Epithelial cell of esophagus (primary cell): Measurements from ENCODE around the gene MBD3L2.
"Not testable (repeated sequence)": the region's sequence is repeated elsewhere in the genome, so short reads cannot be mapped to it uniquely, and the experiment has no call there.

Experiments
- DNase-seq: peaks from one replicate; pipeline ENCODE4 v3.0.0; 2010; ENCODE audit warnings: low read depth
- H3K4me3 ChIP-seq: 2 replicates; pipeline ENCODE4 v1.5.1; 2011; ENCODE audit warnings: mild to moderate bottlenecking, low read length, control low read depth
- CTCF ChIP-seq: IDR thresholded peaks from 2 replicates; pipeline ENCODE4 v1.5.1; 2011; ENCODE audit warnings: low read depth, mild to moderate bottlenecking, low read length, control low read depth, inconsistent platforms; ENCODE audit not compliant: insufficient read depth; ENCODE audit errors: missing control alignments

Gene MBD3L2

DNA sequence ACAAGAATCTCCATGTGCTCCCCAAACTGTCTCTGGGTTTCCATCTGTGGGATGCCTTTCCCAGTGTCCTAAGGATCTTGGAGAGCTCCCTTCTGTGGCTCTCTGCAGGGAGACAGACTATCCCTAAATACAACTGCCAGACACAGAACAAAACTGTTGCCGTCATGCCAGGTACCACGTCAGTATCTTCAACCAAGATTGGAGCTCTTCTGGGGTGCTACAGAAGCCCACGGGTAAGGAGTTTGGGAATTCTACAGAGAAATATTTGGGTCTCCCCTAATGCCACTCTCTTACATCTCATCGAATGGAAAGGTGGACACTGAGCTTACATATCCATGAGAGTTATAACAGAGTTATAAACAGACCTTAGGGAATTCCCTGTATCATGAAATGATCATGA, 14.2 kb downstream of the MBD3L2 start:
- DNase-seq = no peak
- no peak for TF ChIP-seq CTCF
- no peak overlapping the region for H3K4me3 ChIP-seq

DNA sequence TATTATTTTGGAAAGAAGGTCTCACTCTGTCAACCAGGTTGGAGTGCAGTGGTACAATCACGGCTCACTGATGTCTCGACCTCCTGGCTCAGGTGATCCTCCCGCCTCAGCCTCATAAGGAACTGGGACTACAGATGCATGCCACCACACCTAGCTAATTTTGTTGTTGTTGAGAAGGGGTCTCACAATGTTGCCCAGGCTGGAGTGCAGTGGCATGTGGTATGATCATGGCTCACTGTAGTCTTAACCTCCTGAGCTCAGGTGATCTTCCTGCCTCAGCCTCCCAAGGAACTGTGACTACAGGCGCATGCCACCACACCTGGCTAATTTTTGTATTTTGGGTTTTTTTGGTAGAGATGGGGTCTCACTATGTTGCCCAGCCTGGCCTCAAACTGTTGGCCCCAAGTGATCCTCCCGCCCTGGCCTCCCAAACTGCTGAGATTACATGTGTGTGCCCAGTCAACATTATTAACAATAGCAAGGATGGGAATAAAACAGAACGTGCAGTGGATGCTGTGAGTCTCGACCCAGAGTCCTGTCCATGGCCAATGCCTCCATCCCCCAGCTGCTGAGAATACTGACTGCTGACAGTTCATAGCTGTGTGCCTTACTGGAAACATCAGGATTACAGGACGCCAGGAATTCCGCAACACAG, 14.8 kb downstream of the MBD3L2 start:
- DNase-seq = no peak
- no peak overlapping the region for H3K4me3 ChIP-seq
- no peak for TF ChIP-seq CTCF

DNA sequence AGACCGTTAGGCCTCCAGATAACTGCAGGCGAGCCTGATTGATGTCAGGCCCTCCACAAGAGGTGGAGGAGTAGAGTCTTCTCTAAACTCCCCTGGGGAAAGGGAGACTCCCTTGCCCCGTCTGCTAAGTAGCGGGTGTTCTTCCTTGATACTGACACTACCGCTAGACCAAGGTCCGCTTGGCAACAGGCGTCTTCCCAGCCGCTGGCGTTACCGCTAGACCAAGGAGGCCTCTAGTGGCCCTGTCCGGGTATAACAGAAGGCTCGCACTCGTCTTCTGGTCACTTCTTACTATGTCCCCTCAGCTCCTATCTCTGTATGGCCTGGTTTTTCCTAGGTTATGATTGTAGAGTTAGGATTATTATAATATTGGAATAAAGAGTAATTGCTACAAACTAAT, 18.0 kb downstream of the MBD3L2 start:
- H3K4me3 ChIP-seq = not testable (repeated sequence)
- TF ChIP-seq CTCF = peak; percentile 33
- DNase-seq = peak; percentile 22

DNA sequence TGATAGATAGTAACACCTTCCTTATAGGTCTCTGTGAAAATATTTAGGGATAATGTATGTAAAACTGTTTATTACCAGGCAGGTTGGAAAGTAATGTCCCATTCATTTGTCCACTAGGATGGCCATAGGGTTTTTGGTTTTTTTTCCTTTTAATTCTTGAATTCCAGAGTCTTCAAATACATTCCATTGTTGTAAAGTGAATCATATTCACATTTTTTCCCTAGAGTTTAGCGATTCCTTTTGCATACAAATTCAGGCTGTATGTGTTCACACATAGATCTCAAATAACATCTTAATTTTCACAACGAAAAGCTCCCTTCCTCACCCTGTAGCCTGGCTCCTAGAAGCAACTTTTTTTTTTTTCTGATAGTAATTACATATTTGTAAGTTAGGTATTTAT, 18.6 kb downstream of the MBD3L2 start:
- TF ChIP-seq CTCF = no peak
- H3K4me3 ChIP-seq = no peak overlapping the region
- DNase-seq = no peak

- TF ChIP-seq CTCF = no peak
- peak overlapping the region; percentile 16 for H3K4me3 ChIP-seq
- DNase-seq = no peak
Observed at GRCh38 chr19:7068599-7068998, 19.5 kb downstream of the MBD3L2 start.

GRCh38 chr19:7069042-7069903, 20.2 kb downstream of the MBD3L2 start, which contains the start of gene ZNF557:
TSS of gene ZNF557 (plus strand) at chr19:7069703. CDS start at chr19:7075075, 5,372 bp downstream.
- peak; percentile 99 for DNase-seq
- no peak for TF ChIP-seq CTCF
- H3K4me3 ChIP-seq = peak within 1 kb of the TSS; percentile 93
